ENCODE measurements around the gene GALNT10.

GRCh38 chr5:154227090-154227489 lies 36.6 kb downstream of the GALNT10 start:
- TF ChIP-seq POLR2AphosphoS5 (IDR thresholded peaks at IDR 0.05; ENCODE audit: borderline replicate concordance, low read depth, low read length), result no peak
- no peak for TF ChIP-seq EZH2 (IDR thresholded peaks at IDR 0.05)

Measured in SK-N-MC (cell line).